Stimulated activated naive CD8-positive, alpha-beta T cell treated with anti-CD3 and anti-CD28 coated beads, Interleukin-15, Interleukin-2, amounts not matched to agents 100 U/mL and 50 U/mL, for 24 hours (primary cell): ENCODE results near the gene RAI1.
"Not testable (repeated sequence)": the region's sequence is repeated elsewhere in the genome, so short reads cannot be mapped to it uniquely, and the experiment has no call there.

Experiments used
- ATAC-seq: fragments of 150-1000 bp; cut with Tn5 transposase; one replicate; pipeline ENCODE4 v1.10.0; 2021
- DNase-seq: peaks from one replicate; pipeline ENCODE4 v3.0.0; 2021

RAI1 gene

GRCh38 chr17:17679748-17680147 is 1.5 kb upstream of the RAI1 start:
- no peak for DNase-seq
- ATAC-seq = no peak

DNA sequence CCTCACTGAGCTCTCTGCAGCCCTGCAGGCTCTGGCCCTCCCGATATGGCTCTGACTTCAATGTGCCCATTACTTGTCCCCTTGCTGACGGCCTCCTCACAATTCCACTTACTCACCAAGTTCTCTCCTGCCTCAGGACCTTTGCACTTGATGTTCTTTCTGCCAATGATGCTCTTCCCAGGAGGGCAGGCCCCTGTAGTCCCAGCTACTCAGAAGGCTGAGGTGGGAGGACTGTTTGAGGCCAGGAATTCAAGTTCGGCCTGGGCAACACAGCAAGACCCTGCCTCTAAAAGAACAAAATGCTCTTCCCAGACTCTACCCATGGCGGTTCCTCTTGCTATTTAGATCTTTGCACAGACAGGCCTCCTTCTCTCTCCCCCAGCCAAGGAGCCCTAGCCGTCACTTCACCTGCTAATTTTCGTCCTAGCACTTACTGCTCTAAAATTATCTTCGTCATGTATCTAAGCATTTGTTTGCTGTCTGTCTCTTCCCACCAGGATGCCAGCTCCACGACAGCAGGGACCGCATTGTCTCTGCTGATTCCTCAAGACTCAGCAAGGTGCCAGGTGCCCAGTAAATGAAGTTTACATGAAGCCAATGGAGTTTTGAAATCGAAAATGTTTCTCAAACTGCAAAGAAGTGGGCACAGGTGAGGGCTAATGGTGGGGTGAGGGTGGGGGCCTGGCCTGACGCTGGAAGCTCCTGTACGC is 626 bp upstream of the RAI1 start:
- no peak for ATAC-seq
- no peak for DNase-seq

GRCh38 chr17:17681744-17682292 is 560 bp downstream of the RAI1 start:
- DNase-seq (peak; percentile 59), ATAC-seq (peak; percentile 29)

DNA sequence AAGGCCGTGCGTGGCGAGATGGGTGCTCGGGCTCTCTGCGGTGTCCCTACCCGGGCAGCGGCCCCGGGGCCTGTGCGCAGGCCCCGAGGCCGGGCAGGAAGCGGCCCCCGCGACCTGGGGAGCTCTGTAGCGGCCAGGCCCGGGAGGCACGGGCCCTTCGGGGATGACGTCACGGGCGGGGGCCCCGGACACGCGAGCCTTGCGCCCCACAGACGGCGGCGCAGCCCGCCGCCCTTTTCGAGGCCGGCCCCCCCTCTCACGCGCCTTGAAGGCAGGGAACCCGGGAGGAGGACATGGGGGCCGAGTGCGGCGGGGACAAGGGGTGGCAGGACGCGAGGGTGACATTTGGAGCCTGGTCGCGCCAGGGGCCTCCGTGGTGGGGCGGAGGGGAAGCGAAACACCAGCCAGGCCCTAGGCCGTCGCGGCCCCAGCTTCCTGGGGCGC is 1.1 kb downstream of the RAI1 start:
- ATAC-seq (peak; percentile 67), DNase-seq (peak; percentile 73)

GRCh38 chr17:17682737-17683680 is 1.8 kb downstream of the RAI1 start:
- peak; percentile 50 for ATAC-seq
- peak; percentile 79 for DNase-seq

GRCh38 chr17:17683710-17684365 is 2.6 kb downstream of the RAI1 start:
- DNase-seq = no peak
- ATAC-seq = no peak

GRCh38 chr17:17684906-17685774 is 3.9 kb downstream of the RAI1 start:
- DNase-seq (no peak), ATAC-seq (no peak)

DNA sequence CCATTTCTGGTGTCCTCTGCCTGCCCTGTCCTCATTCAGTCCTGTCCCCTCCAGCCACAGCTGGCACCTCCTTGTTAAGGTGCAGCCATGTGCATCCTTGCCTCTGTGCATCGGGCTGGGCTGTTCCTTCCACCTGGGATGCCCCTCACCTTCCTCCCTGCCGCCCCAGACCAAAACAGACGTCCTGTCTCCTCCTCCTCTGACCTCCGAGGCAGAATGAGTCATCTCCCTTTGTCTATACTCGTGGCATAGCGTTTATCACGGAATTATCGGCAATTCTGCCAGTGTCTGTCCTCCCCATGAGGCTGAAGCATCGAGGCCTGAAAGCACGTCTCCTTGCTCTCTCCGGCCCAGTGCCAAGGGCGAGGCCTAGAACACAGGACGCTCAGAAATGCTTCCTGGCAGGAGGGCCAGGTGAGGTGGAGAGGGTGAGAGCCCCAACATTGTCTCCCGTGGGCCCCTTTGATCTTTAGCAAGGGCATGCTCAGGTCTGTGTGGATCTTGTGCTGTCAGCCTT is 4.6 kb downstream of the RAI1 start:
- DNase-seq (no peak), ATAC-seq (no peak)

- ATAC-seq = no peak
- no peak for DNase-seq
Observed at GRCh38 chr17:17689312-17689711, 8.1 kb downstream of the RAI1 start.

DNA sequence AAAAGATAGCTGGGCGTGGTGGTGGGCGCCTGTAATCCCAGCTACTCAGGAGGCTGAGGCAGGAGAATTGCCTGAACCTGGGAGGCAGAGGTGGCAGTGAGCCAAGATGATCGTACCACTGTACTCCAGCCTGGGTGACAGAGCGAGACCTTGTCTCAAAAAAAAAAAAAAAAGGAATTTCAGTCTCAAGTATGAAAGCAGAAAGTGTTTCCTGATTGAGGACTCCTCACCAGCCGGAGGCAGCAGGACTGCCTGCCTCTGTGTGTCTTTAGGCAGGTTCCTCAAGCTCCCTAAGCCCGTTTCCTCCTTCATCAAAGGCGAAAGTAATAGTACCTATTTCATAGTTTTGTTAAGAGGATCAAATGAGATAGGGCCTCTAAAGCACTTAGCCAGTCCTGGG is 9.0 kb downstream of the RAI1 start:
- not testable (repeated sequence) for DNase-seq, ATAC-seq

DNA sequence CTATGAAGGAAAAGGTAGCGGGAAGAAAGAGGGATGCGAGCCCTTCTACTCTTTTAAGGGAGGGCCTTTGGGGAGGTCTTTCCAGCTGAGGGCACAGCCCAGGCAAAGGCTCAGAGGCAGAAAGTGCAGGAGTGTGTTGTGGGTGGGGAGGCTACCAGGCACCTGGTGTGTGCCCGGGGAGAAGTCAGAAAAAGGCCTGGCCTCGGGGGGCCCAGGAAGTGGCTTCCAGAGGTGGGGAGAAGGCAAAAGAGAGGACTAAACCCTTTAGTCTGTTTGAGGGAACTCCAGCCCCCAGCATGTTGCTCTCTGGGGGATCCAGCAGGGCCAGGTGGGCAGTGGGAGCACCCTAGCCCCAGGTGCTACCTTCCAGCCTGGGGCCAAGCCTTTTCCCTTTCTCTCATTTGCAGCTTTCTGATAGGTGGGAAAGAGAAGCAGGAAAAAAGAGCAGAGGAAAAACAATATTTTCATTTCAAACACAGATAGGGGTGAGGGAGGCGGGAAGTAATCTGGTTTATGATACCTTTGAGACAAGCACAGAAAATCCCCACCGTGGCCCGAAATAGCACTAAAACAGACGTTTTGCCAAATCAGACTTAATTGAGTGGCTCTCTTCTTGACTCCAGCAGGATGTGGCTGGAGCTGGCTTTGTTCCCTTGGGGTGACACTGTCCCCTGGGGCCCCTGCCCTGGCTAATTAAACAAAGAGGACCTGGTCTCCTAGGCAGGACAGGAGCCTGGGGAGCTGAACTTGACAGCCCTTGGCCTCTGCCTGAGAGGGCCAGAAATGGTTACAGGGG is 10.4 kb downstream of the RAI1 start:
- DNase-seq (no peak), ATAC-seq (no peak)

- DNase-seq (no peak), ATAC-seq (no peak)
Observed at GRCh38 chr17:17692353-17693252, 11.3 kb downstream of the RAI1 start.

GRCh38 chr17:17693253-17694168 is 12.3 kb downstream of the RAI1 start:
- no peak for DNase-seq
- no peak for ATAC-seq

DNA sequence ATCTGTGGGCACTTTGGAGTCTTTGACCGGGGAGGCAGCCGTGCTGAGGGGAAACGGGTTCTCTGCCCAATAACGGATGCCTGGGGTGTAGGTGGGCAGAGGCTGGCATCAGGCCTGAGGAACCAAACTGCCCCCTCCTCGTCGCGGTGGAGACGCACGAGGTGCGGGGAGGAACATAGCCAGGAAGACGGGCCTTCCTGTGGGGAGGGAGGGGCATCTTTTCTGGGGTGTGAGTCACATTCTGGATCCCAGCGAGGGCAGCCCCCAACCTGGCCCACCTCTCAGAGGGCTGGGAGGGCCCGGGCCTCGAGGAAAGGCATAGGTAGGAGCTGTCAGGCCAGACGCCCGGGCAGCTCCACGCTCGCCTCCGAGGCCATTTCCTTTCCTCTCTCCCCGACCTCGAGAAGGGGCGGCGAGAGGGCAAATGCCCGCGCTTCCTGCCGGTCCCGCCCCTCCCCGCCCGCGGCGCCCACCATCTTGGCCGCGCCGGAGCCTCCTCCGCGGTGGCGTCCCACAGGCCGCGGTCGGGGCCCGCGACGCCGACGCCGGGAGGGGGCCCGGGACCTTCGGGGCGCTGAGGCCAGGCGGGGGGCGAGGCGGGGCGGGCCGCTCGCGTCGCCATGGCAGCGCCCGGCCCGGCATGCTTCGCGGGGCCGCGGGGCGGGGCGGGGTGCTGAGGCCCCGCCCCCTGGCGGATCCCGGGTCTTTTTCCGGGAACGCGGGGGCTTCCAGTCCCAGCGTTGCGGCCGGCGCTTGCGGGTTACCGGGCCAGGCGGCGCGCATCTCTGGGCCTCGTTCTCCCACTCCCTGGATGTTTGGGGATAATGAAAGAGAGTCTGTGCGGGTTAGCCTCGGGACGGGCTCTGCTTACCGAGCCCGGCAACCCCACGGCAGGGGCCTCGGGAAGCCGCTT is 13.2 kb downstream of the RAI1 start:
- peak; percentile 76 for DNase-seq
- ATAC-seq = peak; percentile 67

GRCh38 chr17:17696085-17696484 is 14.8 kb downstream of the RAI1 start:
- no peak for DNase-seq

GRCh38 chr17:17696882-17697633 is 15.8 kb downstream of the RAI1 start:
- no peak for ATAC-seq
- no peak for DNase-seq

More at GRCh38 chr17:17696085-17696484, 14.8 kb downstream of the RAI1 start:
- peak; percentile 19 for ATAC-seq
